ENCODE measurements around the gene LILRB2.

The LILRB2 gene

DNA sequence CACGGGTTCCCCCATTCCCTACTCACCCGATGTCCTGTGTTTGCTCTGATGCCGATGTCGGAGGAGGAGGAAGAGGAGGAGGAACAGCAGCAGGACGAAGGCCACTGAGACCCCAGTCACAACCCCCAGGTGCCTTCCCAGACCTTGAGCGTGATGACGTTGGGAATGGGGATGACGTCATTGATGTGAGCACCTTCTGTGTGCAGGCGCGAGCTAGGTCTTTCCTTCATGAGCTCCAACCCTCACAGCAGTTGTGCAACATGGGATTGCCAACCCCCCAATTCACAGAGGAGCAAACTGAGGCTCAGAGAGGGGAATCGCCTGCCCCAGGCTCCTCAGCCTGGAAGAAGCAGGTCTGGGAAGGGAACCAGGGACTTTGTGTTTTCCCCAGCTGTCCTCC lies 28.1 kb downstream of the LILRB2 start:
- Histone ChIP-seq H3K9ac (no peak overlapping the region), H3K79me2 (ENCODE audit: insufficient read depth, low read depth) (no peaks in the 10 kb centered on the region), H3K36me3 (ENCODE audit: insufficient read depth) (no peaks in the 10 kb centered on the region), H2AFZ (ENCODE audit: low read depth) (no peak overlapping the region), H4K20me1 (ENCODE audit: insufficient read depth) (no peaks in the 10 kb centered on the region), H3K4me3 (IDR thresholded peaks at IDR 0.05; ENCODE audit: insufficient read depth, low read depth, low read length) (no peak overlapping the region), H3K27me3 (ENCODE audit: insufficient read depth, low read depth) (peaks cover 69% of the 10 kb centered on the region), H3K4me2 (no peak overlapping the region), H3K27ac (no peak overlapping the region), H3K4me1 (ENCODE audit: low read depth, poor library complexity, severe bottlenecking) (no peaks in the 10 kb centered on the region)
- TF ChIP-seq, protein P1, sequence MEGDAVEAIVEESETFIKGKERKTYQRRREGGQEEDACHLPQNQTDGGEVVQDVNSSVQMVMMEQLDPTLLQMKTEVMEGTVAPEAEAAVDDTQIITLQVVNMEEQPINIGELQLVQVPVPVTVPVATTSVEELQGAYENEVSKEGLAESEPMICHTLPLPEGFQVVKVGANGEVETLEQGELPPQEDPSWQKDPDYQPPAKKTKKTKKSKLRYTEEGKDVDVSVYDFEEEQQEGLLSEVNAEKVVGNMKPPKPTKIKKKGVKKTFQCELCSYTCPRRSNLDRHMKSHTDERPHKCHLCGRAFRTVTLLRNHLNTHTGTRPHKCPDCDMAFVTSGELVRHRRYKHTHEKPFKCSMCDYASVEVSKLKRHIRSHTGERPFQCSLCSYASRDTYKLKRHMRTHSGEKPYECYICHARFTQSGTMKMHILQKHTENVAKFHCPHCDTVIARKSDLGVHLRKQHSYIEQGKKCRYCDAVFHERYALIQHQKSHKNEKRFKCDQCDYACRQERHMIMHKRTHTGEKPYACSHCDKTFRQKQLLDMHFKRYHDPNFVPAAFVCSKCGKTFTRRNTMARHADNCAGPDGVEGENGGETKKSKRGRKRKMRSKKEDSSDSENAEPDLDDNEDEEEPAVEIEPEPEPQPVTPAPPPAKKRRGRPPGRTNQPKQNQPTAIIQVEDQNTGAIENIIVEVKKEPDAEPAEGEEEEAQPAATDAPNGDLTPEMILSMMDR (conservative IDR thresholded peaks at IDR 0.05; ENCODE audit: low read depth, low read length), result no peak

DNA sequence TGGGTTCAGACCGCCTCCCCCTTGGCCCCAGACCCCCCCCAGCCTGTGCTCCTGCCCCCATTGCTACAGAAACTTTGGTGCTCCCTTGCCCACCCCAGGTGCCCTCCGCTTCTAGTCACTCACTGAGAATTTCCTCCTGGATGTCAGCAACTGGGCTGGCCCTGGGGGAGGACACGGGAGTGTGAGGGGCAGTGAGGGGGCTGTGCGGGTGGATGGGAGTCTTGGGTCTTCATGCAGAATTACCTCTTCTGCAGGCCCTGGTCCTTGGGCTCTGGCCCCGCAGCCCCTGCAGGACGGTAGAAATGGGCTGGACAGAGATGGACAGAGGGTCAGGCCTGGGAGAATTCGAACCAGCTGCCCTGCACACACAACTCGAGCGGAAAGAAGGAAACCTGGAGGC lies 28.7 kb downstream of the LILRB2 start:
- Histone ChIP-seq H2AFZ (ENCODE audit: low read depth) (no peak overlapping the region), H3K9ac (no peak overlapping the region), H3K79me2 (ENCODE audit: insufficient read depth, low read depth) (no peaks in the 10 kb centered on the region), H3K27ac (no peak overlapping the region), H3K4me3 (IDR thresholded peaks at IDR 0.05; ENCODE audit: insufficient read depth, low read depth, low read length) (no peak overlapping the region), H3K4me1 (ENCODE audit: low read depth, poor library complexity, severe bottlenecking) (no peaks in the 10 kb centered on the region), H3K27me3 (ENCODE audit: insufficient read depth, low read depth) (peaks cover 67% of the 10 kb centered on the region), H4K20me1 (ENCODE audit: insufficient read depth) (no peaks in the 10 kb centered on the region), H3K4me2 (no peak overlapping the region), H3K36me3 (ENCODE audit: insufficient read depth) (no peaks in the 10 kb centered on the region)
- TF ChIP-seq, protein P1 (conservative IDR thresholded peaks at IDR 0.05; ENCODE audit: low read depth, low read length), result no peak

DNA sequence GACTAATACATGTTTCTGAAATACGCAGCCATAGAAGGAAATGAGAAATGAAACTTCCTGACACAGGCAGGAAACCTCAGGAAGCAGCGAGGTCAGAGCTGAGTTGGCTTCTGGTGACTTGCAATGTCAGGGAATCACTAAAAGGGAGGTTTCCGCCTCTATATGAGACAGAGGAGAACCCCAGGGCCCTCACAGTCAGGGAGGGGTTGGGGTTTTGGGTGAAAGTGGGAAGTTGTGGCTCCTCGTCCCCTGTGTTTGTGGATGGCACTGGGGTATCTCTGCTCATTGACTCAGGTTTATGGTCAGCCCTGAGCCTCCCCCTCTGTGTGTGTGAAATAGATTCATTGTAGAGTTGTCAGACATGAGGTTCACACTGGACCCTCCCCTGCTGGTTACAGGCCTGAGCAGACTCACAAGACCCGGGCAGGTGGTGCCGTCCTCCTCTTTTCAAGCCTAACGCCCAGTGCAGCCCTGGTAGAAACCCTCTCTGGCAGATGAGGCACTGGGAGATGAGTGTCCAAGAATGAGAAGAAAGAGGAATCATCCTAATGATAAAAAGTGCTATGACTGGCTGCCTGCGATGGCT lies 32.8 kb downstream of the LILRB2 start:
- no peaks in the 10 kb centered on the region for H3K4me1 ChIP-seq (ENCODE audit: low read depth, poor library complexity, severe bottlenecking)
- no peaks in the 10 kb centered on the region for H3K36me3 ChIP-seq (ENCODE audit: insufficient read depth)
- H3K27me3 ChIP-seq (ENCODE audit: insufficient read depth, low read depth), result peaks cover 55% of the 10 kb centered on the region
- TF ChIP-seq, protein P1 (conservative IDR thresholded peaks at IDR 0.05; ENCODE audit: low read depth, low read length), result no peak
- H3K9ac ChIP-seq, result no peak overlapping the region
- no peaks in the 10 kb centered on the region for H4K20me1 ChIP-seq (ENCODE audit: insufficient read depth)
- no peak overlapping the region for H3K4me3 ChIP-seq (IDR thresholded peaks at IDR 0.05; ENCODE audit: insufficient read depth, low read depth, low read length)
- H3K27ac ChIP-seq, result no peak overlapping the region
- H3K79me2 ChIP-seq (ENCODE audit: insufficient read depth, low read depth), result no peaks in the 10 kb centered on the region
- H2AFZ ChIP-seq (ENCODE audit: low read depth), result no peak overlapping the region
- H3K4me2 ChIP-seq, result no peak overlapping the region

DNA sequence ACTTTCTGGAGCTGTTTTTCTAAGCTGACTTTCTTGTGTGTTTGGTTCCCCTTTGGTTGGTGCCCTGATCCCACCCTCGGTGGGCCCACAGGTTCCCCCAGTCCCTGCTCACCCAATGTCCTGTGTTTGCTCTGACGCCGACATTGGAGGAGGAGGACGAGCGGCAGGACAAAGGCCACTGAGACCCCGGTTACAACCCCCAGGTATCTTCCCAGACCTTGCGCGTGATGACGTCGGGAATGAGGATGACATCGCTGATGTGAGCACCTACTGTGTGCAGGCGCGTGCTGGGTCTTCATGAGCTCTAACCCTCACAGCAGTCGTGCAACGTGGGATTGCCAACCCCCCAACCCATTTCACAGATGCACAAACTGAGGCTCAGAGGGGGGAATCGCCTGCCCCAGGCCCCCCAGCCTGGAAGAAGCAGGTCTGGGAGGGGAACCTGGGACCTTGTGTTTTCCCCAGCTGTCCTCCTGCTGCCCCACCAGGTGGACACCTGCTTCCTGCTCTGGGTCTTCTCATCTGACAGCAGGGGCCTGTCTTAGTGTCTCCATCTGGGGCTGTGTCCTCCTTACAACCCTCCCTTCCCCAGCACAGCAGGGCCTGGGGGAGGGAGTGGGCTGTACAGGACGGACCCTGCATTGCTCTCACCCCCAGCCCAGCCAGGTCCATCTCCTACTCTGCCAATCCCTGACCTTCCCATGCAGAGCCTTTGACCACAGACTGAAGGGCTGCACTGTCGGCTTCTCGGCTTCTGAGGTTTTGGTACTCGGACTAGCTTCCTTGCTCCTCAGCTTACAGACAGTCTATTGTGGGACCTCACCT lies 33.6 kb downstream of the LILRB2 start:
- H3K4me2 ChIP-seq, result no peak overlapping the region
- H3K27me3 ChIP-seq (ENCODE audit: insufficient read depth, low read depth), result peaks cover 48% of the 10 kb centered on the region
- no peaks in the 10 kb centered on the region for H3K36me3 ChIP-seq (ENCODE audit: insufficient read depth)
- H2AFZ ChIP-seq (ENCODE audit: low read depth), result no peak overlapping the region
- H3K79me2 ChIP-seq (ENCODE audit: insufficient read depth, low read depth), result no peaks in the 10 kb centered on the region
- no peak overlapping the region for H3K27ac ChIP-seq
- no peak overlapping the region for H3K9ac ChIP-seq
- no peak overlapping the region for H3K4me3 ChIP-seq (IDR thresholded peaks at IDR 0.05; ENCODE audit: insufficient read depth, low read depth, low read length)
- no peaks in the 10 kb centered on the region for H4K20me1 ChIP-seq (ENCODE audit: insufficient read depth)
- TF ChIP-seq, protein P1 (conservative IDR thresholded peaks at IDR 0.05; ENCODE audit: low read depth, low read length), result no peak
- no peaks in the 10 kb centered on the region for H3K4me1 ChIP-seq (ENCODE audit: low read depth, poor library complexity, severe bottlenecking)
